H1 (cell line): Measurements from ENCODE around the gene MSANTD2.

Experiments used
- EZH2 ChIP-seq: fragments of 200-600 bp; sonication (generic); IDR thresholded peaks from 2 replicates; pipeline ENCODE4 v1.7.1; 2012; ENCODE audit warnings: low read depth, mild to moderate bottlenecking, moderate library complexity, low read length, inconsistent platforms; ENCODE audit not compliant: severe bottlenecking
- GABPA ChIP-seq: IDR thresholded peaks from 2 replicates; pipeline ENCODE4 v1.6.1; 2011; ENCODE audit warnings: mild to moderate bottlenecking, low read length, moderate library complexity, borderline replicate concordance; ENCODE audit not compliant: insufficient read depth
- HDAC6 ChIP-seq: IDR thresholded peaks from one replicate; pipeline ENCODE4 v1.7.1; 2012; ENCODE audit warnings: low read depth, mild to moderate bottlenecking, inconsistent platforms, low read length, moderate library complexity
- MAFK ChIP-seq: IDR thresholded peaks from 2 replicates; pipeline ENCODE4 v1.6.1; 2012; ENCODE audit warnings: low read depth, mild to moderate bottlenecking, improper control_type of control experiment, low read length
- NRF1 ChIP-seq: IDR thresholded peaks from 2 replicates; pipeline ENCODE4 v1.6.1; 2011; ENCODE audit warnings: mild to moderate bottlenecking, low read depth, low read length, improper control_type of control experiment
- POLR2A ChIP-seq, 2 experiments: IDR thresholded peaks; 1 replicate in 1 of 2; 2 replicates in 1 of 2; pipeline ENCODE4 v1.6.1; 2011; ENCODE audit warnings: low read depth in 2 of 2, low read length in 2 of 2, mild to moderate bottlenecking in 2 of 2; ENCODE audit errors: control extremely low read depth in 1 of 2
- POLR2AphosphoS5 ChIP-seq: IDR thresholded peaks from 2 replicates; pipeline ENCODE4 v1.6.1; 2011; ENCODE audit warnings: low read depth, low read length
- RNF2 ChIP-seq: fragments of 200-900, 300-1000 bp; sonication (generic); IDR thresholded peaks from 2 replicates; pipeline ENCODE4 v1.7.1; 2016; ENCODE audit warnings: borderline replicate concordance, low read depth, mild to moderate bottlenecking, antibody characterized with exemption, low read length; ENCODE audit not compliant: poor library complexity, severe bottlenecking; ENCODE audit errors: missing control alignments
- SRF ChIP-seq: IDR thresholded peaks from 2 replicates; pipeline ENCODE4 v1.6.1; 2011; ENCODE audit warnings: mild to moderate bottlenecking, low read depth, low read length, moderate library complexity
- TF ChIP-seq, protein P1 (sequence below), 3 experiments: IDR thresholded peaks; 1 replicate in 2 of 3; 2 replicates in 1 of 3; pipeline versions ENCODE4 v1.5.1 to v1.6.1; 2011; ENCODE audit warnings: low read length in 3 of 3, mild to moderate bottlenecking in 3 of 3, inconsistent platforms in 2 of 3, low read depth in 1 of 3, moderate library complexity in 1 of 3; ENCODE audit not compliant: insufficient read depth in 1 of 3; ENCODE audit errors: control extremely low read depth in 1 of 3

DNA sequence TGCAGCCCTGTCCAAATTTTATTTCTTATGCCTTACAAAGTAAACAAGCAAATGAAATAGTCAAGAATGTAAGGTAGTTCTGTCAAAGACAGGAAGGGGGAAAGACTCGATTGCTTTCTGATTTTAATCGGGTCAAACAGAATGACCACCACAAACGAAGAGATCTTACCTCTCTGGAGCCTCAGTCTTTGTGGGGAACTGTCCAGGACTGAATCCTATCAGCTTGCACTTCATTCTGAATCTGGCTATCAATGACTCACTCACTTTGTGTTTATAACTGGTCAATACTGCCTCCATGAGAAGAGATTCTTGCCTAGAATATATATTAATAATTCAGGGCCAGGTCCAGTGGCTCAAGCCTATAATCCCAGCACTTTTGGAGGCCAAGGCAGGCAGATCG lies 17.2 kb downstream of the MSANTD2 start:
- TF ChIP-seq, protein P1, sequence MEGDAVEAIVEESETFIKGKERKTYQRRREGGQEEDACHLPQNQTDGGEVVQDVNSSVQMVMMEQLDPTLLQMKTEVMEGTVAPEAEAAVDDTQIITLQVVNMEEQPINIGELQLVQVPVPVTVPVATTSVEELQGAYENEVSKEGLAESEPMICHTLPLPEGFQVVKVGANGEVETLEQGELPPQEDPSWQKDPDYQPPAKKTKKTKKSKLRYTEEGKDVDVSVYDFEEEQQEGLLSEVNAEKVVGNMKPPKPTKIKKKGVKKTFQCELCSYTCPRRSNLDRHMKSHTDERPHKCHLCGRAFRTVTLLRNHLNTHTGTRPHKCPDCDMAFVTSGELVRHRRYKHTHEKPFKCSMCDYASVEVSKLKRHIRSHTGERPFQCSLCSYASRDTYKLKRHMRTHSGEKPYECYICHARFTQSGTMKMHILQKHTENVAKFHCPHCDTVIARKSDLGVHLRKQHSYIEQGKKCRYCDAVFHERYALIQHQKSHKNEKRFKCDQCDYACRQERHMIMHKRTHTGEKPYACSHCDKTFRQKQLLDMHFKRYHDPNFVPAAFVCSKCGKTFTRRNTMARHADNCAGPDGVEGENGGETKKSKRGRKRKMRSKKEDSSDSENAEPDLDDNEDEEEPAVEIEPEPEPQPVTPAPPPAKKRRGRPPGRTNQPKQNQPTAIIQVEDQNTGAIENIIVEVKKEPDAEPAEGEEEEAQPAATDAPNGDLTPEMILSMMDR (IDR thresholded peaks at IDR 0.05; ENCODE audit: control extremely low read depth in 1 of 3, insufficient read depth in 1 of 3, low read depth in 1 of 3, low read length in 3 of 3): no peak
- TF ChIP-seq POLR2AphosphoS5: no peak
- no peak for TF ChIP-seq POLR2A (IDR thresholded peaks at IDR 0.05; ENCODE audit: control extremely low read depth in 1 of 2, low read depth in 2 of 2, low read length in 2 of 2)
- TF ChIP-seq EZH2: no peak
- TF ChIP-seq HDAC6: no peak
- no peak for TF ChIP-seq GABPA
- TF ChIP-seq MAFK: no peak
- TF ChIP-seq SRF: no peak
- TF ChIP-seq NRF1: no peak
- TF ChIP-seq RNF2: no peak
